GM18508 (cell line): ENCODE data around the gene PLA2G2D.

Experiments used
- ATAC-seq: cut with Tn5 transposase; IDR thresholded peaks from one replicate; pipeline ENCODE4 v1.9.1; 2021; ENCODE audit warnings: moderate number of reproducible peaks; ENCODE audit not compliant: insufficient read depth, unreplicated experiment

PLA2G2D gene

DNA sequence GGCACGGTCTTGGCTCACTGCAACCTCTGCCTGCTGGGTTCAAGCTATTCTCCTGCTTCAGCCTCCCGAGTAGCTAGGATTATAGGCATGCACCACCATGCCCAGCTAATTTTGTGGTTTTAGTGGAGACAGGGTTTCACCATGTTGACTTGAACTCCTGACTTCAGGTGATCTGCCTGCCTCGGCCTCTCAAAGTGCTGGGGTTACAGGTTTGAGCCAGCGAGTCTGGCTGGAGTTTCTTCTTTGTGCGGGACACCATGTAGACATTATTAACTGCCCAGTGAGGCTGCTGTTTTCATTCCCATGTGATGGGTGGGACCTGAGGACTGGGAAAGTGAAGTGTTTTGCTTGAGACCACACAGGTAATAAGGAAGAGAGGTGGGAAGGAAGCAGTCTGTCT, 26.0 kb downstream of the PLA2G2D start:
- ATAC-seq, result no peak

DNA sequence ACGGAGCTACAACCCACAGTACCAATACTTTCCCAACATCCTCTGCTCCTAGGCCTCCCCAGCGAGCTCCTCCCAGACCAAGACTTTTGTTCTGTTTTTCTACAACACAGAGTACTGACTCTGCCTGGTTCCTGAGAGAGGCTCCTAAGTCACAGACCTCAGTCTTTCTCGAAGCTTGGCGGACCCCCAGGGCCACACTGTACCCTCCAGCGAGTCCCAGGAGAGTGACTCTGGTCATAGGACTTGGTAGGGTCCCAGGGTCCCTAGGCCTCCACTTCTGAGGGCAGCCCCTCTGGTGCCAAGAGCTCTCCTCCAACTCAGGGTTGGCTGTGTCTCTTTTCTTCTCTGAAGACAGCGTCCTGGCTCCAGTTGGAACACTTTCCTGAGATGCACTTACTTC, 28.7 kb downstream of the PLA2G2D start:
- ATAC-seq, result no peak

DNA sequence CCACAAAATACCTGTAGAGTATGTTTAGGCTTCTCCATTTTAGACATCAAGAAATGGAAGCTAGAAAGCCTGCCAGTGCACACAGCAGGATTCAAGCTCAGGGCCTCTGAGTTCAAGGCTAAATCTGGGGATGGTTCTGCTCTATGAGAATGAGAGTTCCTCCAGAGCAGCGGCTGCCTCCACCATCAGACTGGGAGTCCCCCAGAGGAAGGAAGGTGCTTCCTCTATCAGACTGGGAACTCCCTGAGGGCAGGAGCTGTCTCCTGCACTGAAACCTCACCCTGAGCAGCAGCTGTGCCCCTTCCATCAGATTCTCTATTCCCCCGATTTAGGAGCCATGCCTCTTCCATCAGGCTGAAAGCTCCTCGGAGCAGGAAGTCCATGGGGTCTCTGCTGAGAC, 29.2 kb downstream of the PLA2G2D start:
- no peak for ATAC-seq

DNA sequence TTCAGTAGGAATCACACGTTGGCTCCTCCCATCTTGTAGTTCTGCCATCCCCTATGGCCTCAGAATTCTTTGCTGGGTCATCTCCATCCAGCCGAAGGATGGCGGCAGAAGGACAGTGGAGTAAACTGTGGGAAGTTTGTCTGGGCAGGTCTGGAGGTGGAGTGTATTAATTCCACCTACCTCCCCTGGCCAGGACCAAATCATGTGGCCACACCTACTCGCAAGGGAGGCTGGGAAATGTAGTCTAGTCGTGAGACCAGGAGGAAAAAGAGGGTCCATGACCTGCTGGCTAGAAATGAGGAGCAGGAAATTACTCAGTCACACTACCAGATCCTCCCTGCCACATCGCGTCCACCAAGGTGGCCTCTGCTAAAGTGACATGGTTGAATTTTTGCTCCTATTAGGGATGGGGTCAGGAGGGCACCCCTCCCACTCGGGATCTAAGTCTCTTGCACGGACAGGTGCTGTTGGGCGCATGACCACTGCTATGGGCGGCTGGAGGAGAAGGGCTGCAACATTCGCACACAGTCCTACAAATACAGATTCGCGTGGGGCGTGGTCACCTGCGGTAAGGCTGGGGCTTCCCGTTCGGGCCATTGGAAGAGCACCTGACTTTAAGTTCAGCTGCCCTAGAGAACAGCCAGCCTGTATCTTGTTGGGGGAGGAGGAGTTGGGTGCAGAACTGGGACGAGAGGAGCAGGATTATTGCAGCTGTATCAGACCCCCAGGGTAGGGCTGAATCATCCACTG, 29.8 kb downstream of the PLA2G2D start:
- ATAC-seq, result no peak

DNA sequence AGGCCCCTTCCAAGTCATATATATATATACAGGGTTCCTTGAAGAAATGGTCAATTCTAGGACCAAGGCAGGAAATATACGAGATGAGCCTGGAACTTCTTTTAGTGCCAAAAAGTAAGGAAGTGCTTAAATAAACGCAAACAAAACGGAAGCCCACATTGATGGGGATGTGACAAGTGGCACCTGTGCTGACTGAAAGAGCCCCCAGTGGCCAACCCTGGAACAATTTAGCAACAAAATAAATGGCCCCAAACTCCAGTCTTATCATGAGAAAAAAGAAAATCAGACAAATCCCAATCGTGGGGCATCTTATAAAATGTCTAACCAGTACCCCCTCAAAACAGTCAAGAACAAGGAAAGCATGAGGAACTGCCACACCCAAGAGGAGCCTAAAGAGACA, 31.7 kb downstream of the PLA2G2D start:
- no peak for ATAC-seq

DNA sequence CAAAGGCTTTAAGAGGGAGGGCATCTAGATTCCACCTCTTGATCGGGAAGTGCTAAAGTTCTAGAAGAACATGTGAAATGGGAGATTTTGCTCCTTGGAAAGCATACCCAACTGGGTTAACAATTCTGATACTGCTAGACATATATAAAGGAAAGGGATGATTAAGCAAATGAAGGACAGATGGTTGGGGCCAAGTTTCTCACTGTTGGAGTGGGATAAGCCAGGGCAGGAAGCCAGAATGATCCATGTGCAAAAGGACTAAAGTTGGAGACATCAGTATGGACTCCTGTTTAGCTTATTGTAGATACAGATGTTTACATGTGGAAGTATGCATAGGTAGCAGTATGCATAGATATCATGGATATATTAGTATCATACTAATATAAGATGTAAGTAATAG, 32.5 kb downstream of the PLA2G2D start:
- ATAC-seq, result no peak

DNA sequence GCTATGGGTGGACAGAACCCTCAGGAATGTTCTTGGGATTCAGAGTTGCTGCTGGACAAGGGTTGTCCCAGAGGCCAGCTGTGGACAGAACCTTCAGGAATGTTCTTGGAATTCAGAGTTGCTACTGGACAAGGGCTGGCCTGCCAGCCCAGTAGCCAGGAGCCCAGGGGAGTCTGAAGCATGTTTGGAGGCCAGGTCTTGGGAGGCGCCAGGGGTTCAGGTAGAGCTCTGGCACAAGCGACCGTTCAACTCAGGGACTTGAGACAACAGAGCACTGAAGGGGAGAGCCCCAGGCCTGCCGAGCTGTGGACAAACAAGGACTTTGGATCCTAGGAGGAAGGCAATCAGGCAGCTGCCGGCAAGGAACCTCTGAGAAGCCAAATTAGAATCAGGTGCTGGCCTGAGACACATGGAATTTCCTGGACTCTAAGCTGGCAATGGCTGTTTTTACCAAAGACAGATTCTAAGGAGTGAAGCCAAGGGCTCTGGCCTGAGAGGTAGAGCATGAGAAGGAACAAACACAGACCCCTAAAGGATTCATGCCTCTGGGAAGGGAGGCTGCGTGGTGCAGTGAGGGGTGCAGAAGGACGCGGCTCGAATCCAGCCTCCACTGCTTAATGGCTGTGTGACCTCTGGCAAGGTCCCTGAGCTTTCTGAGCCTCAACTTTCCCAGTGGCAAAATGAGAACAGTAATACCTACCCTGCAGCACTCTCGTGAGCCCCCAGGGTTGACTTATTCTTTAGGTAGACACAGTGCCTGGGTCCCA, 36.0 kb downstream of the PLA2G2D start:
- no peak for ATAC-seq

DNA sequence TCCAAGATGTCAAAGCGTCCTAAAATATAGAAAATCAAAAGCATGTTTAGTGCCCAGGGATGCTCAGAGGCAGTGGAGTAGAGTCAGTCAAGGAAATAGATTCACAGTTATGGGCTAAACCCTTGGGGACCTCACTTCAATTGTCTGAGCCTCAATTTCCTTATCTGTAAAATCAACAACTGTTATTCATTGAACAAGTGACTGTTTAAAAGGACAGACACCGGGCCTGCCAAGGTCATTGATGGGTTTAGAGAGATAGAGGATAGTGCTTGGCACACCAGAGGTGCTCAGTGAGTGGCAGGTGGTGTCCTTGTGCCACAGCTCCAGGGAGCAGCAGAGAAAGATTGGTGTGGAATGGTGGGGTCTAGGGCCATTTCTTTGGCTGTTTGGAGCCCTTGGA, 36.6 kb downstream of the PLA2G2D start:
- no peak for ATAC-seq

DNA sequence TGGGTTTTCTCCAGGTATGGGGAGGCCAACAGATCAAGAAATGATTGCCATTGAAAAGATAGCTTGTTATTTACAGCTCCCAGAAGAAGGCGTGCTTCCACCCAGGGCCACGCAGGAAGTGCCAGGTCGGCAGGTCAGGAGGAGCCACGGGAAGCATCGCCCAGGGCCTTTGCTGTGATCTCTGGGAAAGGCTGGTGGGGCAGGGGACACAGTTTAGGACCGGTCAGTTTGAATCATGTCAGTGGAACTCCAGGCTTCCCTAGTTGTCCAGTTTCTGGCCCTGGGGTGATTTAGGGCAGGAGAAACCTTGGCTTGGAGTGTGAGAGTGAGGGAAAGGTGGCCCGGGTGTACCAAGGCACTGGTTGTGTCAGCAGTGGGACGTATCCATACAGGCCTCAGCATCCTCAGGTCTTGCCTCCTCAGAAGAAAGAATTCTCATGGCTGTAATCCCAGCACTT, 38.0 kb downstream of the PLA2G2D start:
- no peak for ATAC-seq

DNA sequence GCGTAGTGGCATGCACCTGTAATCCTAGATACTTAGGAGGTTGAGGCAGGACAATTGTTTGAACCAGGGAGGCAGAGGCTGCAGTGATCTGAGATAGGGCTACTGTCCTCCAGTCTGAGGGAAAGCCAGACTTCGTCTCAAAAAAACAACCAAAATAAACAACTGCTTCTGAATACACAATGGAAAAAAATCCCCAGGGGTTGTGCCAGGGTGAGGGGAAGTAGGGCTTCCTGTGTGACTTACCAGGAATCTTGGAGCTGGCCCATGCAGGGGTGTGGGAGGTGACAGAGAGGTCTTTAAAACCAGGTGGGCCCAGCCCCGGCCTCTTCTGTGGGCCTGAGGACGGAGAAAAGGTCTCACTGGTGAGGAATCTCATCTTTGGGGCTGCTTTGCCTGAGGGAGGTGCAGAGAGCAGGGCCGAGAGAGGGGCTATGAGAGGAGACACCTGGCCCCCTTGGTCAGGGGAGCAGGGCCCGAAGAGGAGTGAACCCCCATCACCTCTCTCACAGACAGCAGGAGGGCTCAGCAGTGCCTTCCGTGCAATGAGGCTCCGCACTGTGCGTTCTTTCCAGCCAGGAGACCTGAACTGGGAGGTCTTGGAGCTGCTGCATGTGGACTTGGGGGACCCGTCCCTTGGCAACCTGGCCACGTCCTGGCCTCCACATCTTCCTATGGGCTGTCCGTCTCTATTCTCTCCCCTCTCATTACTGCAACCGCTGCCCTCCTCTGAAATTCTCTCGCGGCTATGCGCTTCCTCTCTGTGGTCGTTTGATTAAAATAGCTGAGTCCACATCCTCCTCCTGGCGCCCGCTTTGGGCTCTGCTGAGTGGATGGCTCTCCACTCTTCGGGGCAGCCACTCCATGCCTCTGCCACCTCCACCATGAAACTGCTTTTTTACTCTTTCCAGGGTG, 38.6 kb downstream of the PLA2G2D start:
- no peak for ATAC-seq

DNA sequence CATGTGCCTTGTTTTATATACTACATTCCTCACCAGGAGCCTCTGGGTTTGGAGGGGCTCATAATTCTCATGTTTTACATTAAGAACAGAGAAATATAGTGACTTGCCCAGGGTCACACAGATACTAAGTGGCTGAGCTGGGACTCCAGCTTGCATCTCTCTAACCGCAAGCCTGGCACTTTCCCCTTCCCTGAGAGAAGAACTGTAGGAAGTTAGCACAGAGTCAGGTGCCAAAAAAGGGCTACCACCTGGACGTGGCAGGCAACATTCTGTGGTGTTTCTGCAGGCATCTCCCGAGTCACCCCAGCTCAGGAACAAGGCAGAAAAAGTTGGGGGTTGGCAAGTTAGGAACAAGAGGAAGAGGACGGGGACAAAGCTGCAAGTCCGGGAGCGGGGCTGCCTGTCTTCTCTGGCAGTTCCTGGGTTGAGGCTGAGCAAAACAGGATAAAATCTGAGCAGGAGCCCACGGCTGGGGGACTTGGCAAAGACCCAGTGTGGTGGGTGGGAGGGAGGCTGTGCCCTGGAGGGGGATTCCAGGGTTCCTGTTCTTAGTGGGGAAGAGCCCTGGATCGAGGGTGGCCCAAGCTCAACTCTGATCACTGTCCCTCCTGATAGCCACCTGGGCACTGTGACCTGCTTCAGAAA, 39.6 kb downstream of the PLA2G2D start:
- no peak for ATAC-seq

DNA sequence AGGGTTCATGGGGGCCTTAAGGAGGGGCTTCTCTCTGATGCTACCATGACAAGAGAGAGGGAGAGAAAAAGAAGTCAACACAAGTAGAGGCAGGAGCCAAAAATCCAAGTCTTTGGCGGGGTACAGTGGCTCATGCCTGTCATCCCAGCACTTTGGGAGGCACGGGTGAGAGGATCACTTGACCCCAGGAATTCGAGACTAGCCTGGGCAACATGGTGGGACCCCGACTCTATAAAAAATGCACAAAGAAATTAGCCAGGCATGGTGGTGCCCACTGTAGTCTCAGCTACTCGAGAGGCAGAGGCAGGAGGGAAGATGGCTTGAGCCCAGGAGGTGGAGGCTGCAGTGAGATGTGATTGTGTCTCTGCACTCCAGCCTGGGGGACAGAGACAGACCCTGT, 40.6 kb downstream of the PLA2G2D start:
- ATAC-seq, result no peak

DNA sequence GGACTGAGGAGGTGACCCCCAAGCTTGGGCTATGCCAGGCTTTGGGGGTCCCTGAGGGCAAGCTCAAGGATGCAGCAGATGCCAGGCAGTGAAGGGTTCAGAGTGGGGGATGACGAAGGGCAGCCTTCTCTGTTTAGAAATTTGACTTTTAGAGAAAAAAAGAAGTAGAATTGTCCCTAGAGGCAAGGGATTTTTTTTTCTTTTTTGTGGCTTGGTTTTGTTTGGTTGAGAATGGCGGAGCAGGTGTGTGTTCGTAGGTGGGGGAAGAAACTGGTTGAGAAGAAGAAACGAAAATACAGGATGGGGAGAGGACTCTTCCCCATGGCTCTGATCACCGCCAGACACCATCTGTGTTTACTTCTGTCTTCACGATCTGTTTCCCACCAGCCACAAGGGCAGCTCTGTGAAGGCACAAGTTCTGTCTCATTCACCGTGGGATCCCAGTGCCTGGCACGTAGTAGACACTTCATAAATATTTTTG, 41.1 kb downstream of the PLA2G2D start:
- ATAC-seq, result no peak

DNA sequence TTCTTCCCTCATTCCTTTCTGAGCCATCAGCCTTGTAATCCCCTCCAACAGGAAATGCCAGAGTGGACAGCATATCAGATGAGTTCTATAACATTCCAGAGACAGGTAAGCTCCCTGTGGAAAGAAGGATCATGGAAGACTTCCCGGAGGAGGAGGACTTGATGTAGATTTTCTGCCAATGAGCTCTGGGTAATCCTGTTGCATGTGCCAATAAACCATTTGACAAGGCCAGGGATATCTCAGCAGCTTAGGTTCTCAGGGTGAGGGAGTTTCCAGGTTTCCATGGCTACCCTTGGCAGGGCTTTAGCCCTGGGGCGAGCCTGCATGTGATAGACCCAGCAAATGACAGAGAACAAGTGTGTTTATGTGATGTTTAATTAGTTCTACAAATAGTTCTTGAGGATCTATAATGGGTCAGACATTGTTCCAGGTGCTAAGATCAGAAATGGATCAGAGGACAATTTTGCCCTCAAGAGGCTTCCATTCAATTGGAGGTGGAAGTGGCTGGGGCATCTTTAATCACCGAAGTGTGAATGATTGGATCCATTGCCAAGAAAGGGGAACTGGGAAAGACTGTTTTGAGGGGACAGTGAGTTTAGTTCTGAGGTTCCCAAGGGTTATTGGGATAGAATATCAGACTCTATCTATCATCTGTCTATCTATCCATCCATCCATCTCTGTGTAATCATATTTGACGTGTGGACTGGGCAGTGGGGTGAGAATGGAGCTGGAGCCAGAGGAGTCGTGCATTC, 42.5 kb downstream of the PLA2G2D start:
- ATAC-seq, result no peak

DNA sequence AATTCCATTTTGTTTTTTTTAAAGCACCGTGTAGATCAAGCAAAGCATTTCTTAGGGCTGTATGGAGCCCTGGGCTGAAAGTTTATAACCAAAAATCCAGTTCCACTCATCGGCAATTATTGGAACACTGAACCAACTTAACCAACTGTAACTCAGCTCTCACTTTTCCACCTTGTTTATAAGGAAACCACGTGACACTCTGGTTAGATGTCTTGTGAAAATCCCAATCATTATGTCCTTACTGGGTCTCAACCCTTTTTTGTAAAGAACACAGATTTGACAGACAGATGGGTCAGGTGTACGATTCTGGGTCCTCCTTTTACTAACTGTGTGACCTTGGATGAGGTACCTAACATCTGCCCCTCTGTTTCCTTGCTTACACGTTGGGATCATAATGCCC, 43.1 kb downstream of the PLA2G2D start:
- ATAC-seq, result no peak

DNA sequence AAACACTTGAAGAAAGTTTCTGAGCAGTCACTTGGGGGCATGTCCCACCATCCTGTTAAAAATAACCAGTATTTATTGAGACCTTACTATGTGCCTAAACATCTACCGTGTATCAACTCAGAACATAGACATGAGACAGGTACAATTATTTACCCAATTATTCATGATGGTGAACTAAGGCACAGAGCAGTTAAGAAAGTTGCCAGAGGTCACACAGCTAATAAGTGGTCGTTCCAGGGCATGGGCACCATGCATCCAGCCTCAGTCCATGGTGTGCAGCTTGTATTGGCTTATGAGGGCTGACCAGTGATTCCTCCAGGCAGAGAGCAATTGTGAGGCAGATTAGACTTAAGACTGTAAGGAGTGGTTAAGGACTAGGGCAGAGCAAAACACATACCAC, 44.0 kb downstream of the PLA2G2D start:
- no peak for ATAC-seq

DNA sequence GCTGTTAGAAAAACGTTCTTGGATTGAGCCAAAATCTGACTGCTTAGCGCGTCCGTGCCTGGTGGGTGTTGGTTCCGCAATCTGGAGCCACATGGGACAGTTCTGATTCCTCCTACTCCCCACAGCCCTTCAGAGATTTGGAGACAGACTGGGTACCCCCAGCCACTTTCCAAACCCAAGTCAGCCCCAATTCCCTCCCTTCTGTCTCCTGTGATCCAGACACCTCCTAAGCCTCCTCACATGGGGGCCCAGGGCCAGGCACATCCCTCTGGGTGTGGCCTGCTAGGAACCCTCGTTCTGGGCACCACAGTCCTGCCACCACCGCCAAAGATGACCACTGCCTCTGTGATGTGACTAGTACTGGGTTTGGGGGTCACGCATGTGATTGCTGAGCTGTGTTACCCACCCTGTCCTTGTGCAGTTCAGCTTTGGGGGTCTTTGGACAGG, 44.6 kb downstream of the PLA2G2D start:
- no peak for ATAC-seq

DNA sequence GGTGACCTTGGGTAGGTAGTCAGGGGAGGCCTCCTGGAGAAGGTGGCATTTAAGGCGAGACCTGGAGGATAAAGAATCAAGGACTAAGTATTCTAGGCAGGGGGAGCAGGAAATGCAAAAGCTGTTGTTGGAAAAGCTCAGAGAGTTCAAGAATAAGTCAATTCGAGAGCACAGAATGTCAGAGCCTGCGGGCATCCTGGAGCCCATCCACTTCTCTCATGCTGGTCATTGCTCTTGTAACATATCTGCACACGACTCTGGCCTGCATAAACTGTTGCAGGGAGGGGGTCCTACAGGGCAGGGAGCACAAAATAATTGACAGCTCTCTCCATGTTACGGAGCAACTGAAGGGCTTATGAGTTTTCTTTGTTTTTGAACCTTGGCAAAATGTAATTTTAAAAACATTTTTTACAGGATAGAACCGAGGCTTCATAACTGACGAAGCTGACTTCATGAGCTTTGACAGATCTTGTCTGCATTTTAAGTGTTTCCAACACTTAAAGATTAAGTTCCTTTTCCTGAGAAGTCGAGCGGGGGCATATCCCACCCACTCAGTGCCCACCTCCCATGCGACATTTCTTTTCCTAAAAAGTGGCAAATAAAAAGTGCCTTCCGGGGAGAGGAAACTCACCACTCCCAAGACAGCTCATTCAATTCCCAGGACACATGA, 45.1 kb downstream of the PLA2G2D start:
- no peak for ATAC-seq

DNA sequence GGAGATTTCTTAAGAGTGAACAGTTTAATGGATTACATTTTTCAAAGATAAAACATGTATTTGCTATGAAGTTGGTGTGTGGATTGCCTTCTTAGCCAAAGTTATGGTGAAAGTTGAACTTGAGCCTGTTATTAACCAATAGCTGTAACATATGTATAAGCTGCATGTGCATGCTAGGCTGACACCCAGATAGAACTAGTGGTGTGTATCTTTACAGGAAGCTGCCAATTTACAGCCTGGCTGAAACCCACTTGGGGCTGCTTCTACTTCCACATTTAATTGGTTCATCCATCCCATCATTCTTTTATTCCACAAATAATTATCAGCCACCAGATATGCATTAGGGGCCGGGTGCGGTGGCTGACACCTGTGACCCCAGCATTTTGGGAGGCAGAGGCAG, 46.1 kb downstream of the PLA2G2D start:
- no peak for ATAC-seq
